Hepatocyte (in vitro differentiated cells): ENCODE results near the gene TMEM52B. TPM values are rescaled to one million over a fixed set of nuclear protein-coding genes. Genes with fewer than 3 reads are reported as not detected.
A peak's percentile ranks its signal among the peaks of the same experiment; 100 is the strongest.

ENCODE experiments used
- DNase-seq: peaks from one replicate; pipeline ENCODE4 v3.0.0-alpha.2; 2016; ENCODE audit warnings: low spot score
- H2AFZ ChIP-seq: fragments of 200-600 bp; sonication (generic); 2 replicates; pipeline ENCODE4 v1.6.0; 2016; ENCODE audit warnings: antibody characterized with exemption, mild to moderate bottlenecking
- H3K27ac ChIP-seq: fragments of 200-600 bp; sonication (generic); 2 replicates; pipeline ENCODE4 v1.5.1; 2016; ENCODE audit warnings: mild to moderate bottlenecking
- H3K27me3 ChIP-seq: fragments of 200-600 bp; sonication (generic); 2 replicates; pipeline ENCODE4 v1.6.1; 2016
- H3K36me3 ChIP-seq: fragments of 200-600 bp; sonication (generic); replicated peaks from 2 replicates; pipeline ENCODE4 v1.5.1; 2016; ENCODE audit warnings: low read depth; ENCODE audit not compliant: insufficient read depth
- H3K4me1 ChIP-seq: fragments of 200-600 bp; sonication (generic); 2 replicates; pipeline ENCODE4 v1.5.1; 2016; ENCODE audit warnings: mild to moderate bottlenecking, moderate library complexity; ENCODE audit not compliant: insufficient read depth
- H3K4me2 ChIP-seq: fragments of 200-600 bp; sonication (generic); 2 replicates; pipeline ENCODE4 v1.6.0; 2016
- H3K4me3 ChIP-seq: fragments of 200-600 bp; sonication (generic); 2 replicates; pipeline ENCODE4 v1.5.1; 2016; ENCODE audit warnings: mild to moderate bottlenecking
- H3K79me2 ChIP-seq: fragments of 200-600 bp; sonication (generic); 2 replicates; pipeline ENCODE4 v1.6.0; 2017; ENCODE audit warnings: mild to moderate bottlenecking
- H3K9me2 ChIP-seq: fragments of 200-600 bp; sonication (generic); replicated peaks from 2 replicates; pipeline ENCODE4 v1.6.0; 2017; ENCODE audit warnings: mild to moderate bottlenecking; ENCODE audit not compliant: insufficient read depth
- H3K9me3 ChIP-seq: fragments of 200-600 bp; sonication (generic); 2 replicates; pipeline ENCODE4 v1.5.1; 2016; ENCODE audit warnings: low read depth, mild to moderate bottlenecking
- H4K20me1 ChIP-seq: fragments of 200-600 bp; sonication (generic); 2 replicates; pipeline ENCODE4 v1.6.0; 2016; ENCODE audit warnings: mild to moderate bottlenecking; ENCODE audit not compliant: insufficient read depth, poor library complexity, severe bottlenecking
- EZH2 ChIP-seq: fragments of 200-600 bp; sonication (generic); IDR thresholded peaks from 2 replicates; pipeline ENCODE4 v1.6.1; 2016; ENCODE audit warnings: antibody characterized with exemption, mild to moderate bottlenecking, borderline replicate concordance
- EZH2phosphoT487 ChIP-seq: fragments of 200-600 bp; sonication (generic); IDR thresholded peaks from one replicate; pipeline ENCODE4 v1.6.1; 2018; ENCODE audit warnings: antibody characterized with exemption, mild to moderate bottlenecking, low read depth, moderate library complexity; ENCODE audit not compliant: unreplicated experiment, severe bottlenecking
- WGBS: methylation state at CpG from one replicate; pipeline ENCODE4 v1.1.6; 2016; ENCODE audit warnings: low lambda C conversion rate; ENCODE audit errors: missing lambda C conversion rate; 5-methylcytosine and 5-hydroxymethylcytosine counted together
- polyA plus RNA-seq: library from polyadenylated mRNA; unstranded; fragments of >200 nt; fragmentation: Nextera tagmentation; extraction: Ambion mirVana; gene quantifications from 2 replicates; pipeline ENCODE4 v1.2.1, GENCODE V29; 2016
- total RNA-seq: library from RNA; depleted of rRNA; stranded (reverse); fragments of >200 nt; gene quantifications from 2 replicates; pipeline ENCODE4 v1.2.3, GENCODE V29; 2014
- TF ChIP-seq, protein P1 (sequence below): fragments of 200-600 bp; sonication (generic); IDR thresholded peaks from 2 replicates; pipeline ENCODE4 v1.5.1; 2016; ENCODE audit warnings: antibody characterized with exemption, mild to moderate bottlenecking; ENCODE audit not compliant: poor library complexity

The TMEM52B gene
- total and polyA plus RNA-seq, 2 experiments from 2014 or later, result 0.03 to 1.8 TPM

DNA sequence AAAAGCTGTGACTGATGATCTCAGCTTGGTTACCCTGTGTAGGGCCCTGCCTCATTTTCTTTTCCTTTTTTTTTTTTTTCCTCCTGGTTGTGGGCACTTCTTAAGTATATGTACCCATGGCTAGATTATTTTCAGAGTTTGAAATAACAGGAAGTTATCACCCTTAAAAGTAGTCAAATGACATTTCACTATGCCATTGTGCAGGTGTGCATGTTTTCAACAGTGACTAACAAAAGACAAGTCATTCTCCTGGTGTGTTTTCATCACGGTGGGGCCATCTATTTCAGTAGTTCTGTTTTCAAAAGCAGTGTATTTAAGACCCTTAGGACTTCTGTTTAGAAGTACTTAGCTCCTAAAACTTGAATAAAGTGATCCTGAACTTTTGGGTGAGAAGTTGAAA, 48.8 kb downstream of the TMEM52B start:
- WGBS, result 86% methylated on average over 1 of the region's 1 CpG
- Histone ChIP-seq H3K79me2 (no peaks in the 10 kb centered on the region), H3K9me3 (no peaks in the 10 kb centered on the region), H2AFZ (no peak overlapping the region), H3K27me3 (no peaks in the 10 kb centered on the region), H3K4me3 (no peak overlapping the region), H3K27ac (no peak overlapping the region), H3K36me3 (no peaks in the 10 kb centered on the region), H3K9me2 (no peaks in the 10 kb centered on the region), H3K4me2 (no peak overlapping the region), H4K20me1 (no peaks in the 10 kb centered on the region), H3K4me1 (no peaks in the 10 kb centered on the region)
- TF ChIP-seq, protein P1, sequence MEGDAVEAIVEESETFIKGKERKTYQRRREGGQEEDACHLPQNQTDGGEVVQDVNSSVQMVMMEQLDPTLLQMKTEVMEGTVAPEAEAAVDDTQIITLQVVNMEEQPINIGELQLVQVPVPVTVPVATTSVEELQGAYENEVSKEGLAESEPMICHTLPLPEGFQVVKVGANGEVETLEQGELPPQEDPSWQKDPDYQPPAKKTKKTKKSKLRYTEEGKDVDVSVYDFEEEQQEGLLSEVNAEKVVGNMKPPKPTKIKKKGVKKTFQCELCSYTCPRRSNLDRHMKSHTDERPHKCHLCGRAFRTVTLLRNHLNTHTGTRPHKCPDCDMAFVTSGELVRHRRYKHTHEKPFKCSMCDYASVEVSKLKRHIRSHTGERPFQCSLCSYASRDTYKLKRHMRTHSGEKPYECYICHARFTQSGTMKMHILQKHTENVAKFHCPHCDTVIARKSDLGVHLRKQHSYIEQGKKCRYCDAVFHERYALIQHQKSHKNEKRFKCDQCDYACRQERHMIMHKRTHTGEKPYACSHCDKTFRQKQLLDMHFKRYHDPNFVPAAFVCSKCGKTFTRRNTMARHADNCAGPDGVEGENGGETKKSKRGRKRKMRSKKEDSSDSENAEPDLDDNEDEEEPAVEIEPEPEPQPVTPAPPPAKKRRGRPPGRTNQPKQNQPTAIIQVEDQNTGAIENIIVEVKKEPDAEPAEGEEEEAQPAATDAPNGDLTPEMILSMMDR, result no peak
- TF ChIP-seq EZH2 (no peak), EZH2phosphoT487 (no peak)
- DNase-seq, result no peak

DNA sequence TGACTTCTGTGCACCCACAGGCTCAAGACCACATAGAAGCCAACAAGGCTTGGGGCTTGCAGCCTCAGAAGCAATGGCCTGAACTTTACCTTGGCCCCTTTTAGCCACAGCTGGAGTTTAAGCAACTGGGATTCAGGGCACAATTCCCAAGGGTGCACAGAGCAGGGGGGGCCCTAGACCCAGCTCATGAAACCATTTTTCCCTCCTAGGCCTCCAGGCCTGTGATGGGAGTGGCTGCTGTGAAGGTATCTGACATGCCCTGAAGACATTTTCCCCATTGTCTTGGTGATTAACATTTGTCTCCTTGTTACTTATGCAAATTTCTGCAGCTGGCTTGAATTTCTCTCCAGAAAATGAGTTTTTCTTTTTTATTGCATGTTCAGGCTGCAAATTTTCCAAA, 55.7 kb downstream of the TMEM52B start:
- H3K27me3 ChIP-seq, result no peaks in the 10 kb centered on the region
- TF ChIP-seq, protein P1, result no peak
- TF ChIP-seq EZH2 (no peak), EZH2phosphoT487 (no peak)
- no peak overlapping the region for H3K4me2 ChIP-seq
- no peaks in the 10 kb centered on the region for H3K9me2 ChIP-seq
- H3K9me3 ChIP-seq, result no peaks in the 10 kb centered on the region
- H3K27ac ChIP-seq, result no peak overlapping the region
- no peaks in the 10 kb centered on the region for H3K79me2 ChIP-seq
- no peak overlapping the region for H3K4me3 ChIP-seq
- H2AFZ ChIP-seq, result no peak overlapping the region
- H3K4me1 ChIP-seq, result no peaks in the 10 kb centered on the region
- H4K20me1 ChIP-seq, result no peaks in the 10 kb centered on the region
- no peaks in the 10 kb centered on the region for H3K36me3 ChIP-seq
- DNase-seq, result no peak

DNA sequence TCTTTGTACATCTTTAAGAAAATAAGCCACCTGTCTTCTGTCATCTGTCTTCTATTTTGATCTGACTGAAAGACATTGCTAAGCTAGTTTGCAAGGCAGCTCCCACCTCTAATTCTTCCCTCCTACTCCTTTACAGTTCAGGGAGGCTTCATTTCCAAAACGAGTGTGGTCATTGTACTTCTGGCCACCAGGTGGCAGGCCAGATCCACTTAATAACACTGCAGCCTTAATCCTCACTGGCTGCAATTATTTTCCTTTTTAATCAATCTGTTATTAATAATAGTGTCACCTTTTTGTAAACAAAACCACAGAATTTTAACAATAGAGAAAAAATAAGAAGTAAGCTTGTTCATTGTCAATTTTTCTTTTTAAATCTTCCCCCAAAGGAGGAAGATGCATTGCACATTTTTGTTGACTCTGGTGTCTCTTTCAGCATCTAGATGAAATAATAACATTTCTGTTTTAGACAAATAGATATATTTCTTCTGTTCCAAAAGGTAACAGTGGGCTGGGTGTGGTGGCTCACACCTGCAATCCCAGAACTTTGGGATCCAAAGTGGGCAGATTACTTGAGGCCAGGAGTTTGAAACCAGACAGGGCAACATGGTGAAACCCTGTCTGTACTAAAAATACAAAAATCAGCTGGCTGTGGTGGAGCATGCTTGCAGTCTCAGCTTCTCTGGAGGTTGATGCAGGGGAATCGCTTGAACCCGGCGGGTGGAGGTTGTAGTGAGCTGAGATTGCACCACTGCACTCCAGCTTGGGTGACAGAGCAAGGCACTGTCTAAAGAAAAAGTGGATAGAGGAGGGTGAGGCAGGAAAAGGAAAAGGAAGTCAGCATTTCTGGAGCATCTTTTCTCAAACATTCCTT, 57.2 kb downstream of the TMEM52B start:
- Histone ChIP-seq H3K9me2 (no peaks in the 10 kb centered on the region), H3K9me3 (no peaks in the 10 kb centered on the region), H3K4me2 (no peak overlapping the region), H3K27ac (no peak overlapping the region), H3K36me3 (no peaks in the 10 kb centered on the region), H4K20me1 (no peaks in the 10 kb centered on the region), H3K4me3 (no peak overlapping the region), H2AFZ (no peak overlapping the region), H3K27me3 (no peaks in the 10 kb centered on the region), H3K4me1 (no peaks in the 10 kb centered on the region), H3K79me2 (no peaks in the 10 kb centered on the region)
- DNase-seq, result peak; percentile 59
- WGBS, result 52% methylated on average over 4 of the region's 4 CpGs
- no peak for TF ChIP-seq EZH2phosphoT487
- TF ChIP-seq, protein P1, result peak; percentile 82

DNA sequence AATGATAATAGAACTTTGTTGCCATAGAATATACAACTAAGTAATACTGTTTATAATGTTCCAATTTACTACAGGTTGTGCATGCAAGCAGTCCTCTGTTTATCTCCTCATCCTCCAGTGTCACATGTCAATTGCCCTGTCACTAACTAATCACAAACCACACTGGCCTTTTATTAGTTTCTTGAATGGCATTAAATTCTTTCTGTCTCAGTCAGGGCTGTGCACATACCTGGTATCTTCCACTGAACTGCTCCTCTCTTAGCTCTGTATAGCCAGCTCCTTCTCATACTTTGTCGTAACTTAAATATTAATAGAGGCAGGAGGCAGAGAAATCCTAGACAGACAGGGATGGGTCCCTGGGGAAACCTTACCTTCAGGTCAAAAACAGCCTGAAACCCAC, 57.9 kb downstream of the TMEM52B start:
- Histone ChIP-seq H4K20me1 (no peaks in the 10 kb centered on the region), H3K4me3 (no peak overlapping the region), H3K4me1 (no peaks in the 10 kb centered on the region), H3K9me3 (no peaks in the 10 kb centered on the region), H3K36me3 (no peaks in the 10 kb centered on the region), H2AFZ (no peak overlapping the region), H3K4me2 (no peak overlapping the region), H3K27me3 (no peaks in the 10 kb centered on the region), H3K27ac (no peak overlapping the region), H3K79me2 (no peaks in the 10 kb centered on the region), H3K9me2 (no peaks in the 10 kb centered on the region)
- 85% methylated on average over 1 of the region's 1 CpG for WGBS
- TF ChIP-seq EZH2 (no peak), EZH2phosphoT487 (no peak)
- TF ChIP-seq, protein P1, result no peak
- DNase-seq, result no peak
